IMR-90 (cell line): ENCODE measurements around the gene FAM234B. TPM values are rescaled to one million over a fixed set of nuclear protein-coding genes. Genes with fewer than 3 reads are reported as not detected.

ENCODE experiments used
- ATAC-seq: fragments of 200-7000 bp; cut with Tn5 transposase; 2 replicates; pipeline ENCODE4 v1.9.1; 2020; ENCODE audit warnings: low read depth, mild to moderate bottlenecking, moderate library complexity
- BruUV-seq: library from RNA; stranded (reverse); fragments of 400-500 nt; replicated peaks from 2 replicates; lab custom pipeline; 2021; lab: Mats Ljungman, UMichigan
- CTCF ChIA-PET: fragments of 300-600 bp; formaldehyde crosslinking; extraction: SDS; loops from one replicate; lab custom pipeline; 2021; ENCODE audit warnings: antibody characterized with exemption; lab: Yijun Ruan, JAX
- POLR2A ChIA-PET: fragments of 300-600 bp; sonication (Branson Sonifier 250); formaldehyde crosslinking; loops from one replicate; lab custom pipeline; 2022; ENCODE audit warnings: antibody characterized with exemption; ENCODE audit not compliant: unreplicated experiment; lab: Charles Lee
- DNase-seq: peaks from one replicate; pipeline ENCODE4 v3.0.0; 2013
- H2AFZ ChIP-seq: replicated peaks from 2 replicates; pipeline ENCODE3; 2013; ENCODE audit warnings: low read length, mild to moderate bottlenecking; ENCODE audit not compliant: poor library complexity
- H2AK5ac ChIP-seq: 2 replicates; pipeline ENCODE4 v1.6.1; 2013; ENCODE audit warnings: low read depth, low read length, inconsistent platforms
- H2AK9ac ChIP-seq: replicated peaks from 2 replicates; pipeline ENCODE3; 2013; ENCODE audit warnings: mild to moderate bottlenecking, low read depth, low read length, moderate library complexity; ENCODE audit not compliant: poor library complexity
- H2BK120ac ChIP-seq: 2 replicates; pipeline ENCODE4 v1.6.1; 2013; ENCODE audit warnings: low read depth, low read length, inconsistent platforms
- H2BK15ac ChIP-seq: 3 replicates; pipeline ENCODE4 v1.6.1; 2013; ENCODE audit warnings: low read depth, low read length, inconsistent platforms
- H2BK20ac ChIP-seq: 2 replicates; pipeline ENCODE4 v1.6.1; 2013; ENCODE audit warnings: low read depth, mild to moderate bottlenecking, inconsistent platforms, low read length, moderate library complexity
- H2BK5ac ChIP-seq: 2 replicates; pipeline ENCODE4 v1.6.1; 2013; ENCODE audit warnings: mild to moderate bottlenecking, low read depth, low read length, inconsistent platforms; ENCODE audit not compliant: poor library complexity, severe bottlenecking
- H3K14ac ChIP-seq: replicated peaks from 2 replicates; pipeline ENCODE4 v1.6.1; 2013; ENCODE audit warnings: low read depth, low read length, inconsistent platforms
- H3K18ac ChIP-seq: 2 replicates; pipeline ENCODE4 v1.6.1; 2013; ENCODE audit warnings: low read depth, low read length, control low read depth
- H3K23ac ChIP-seq: 2 replicates; pipeline ENCODE4 v1.6.1; 2013; ENCODE audit warnings: low read depth, low read length, inconsistent platforms
- H3K27ac ChIP-seq: 2 replicates; pipeline ENCODE4 v1.5.1; 2013; ENCODE audit warnings: mild to moderate bottlenecking, control low read depth, low read length; ENCODE audit not compliant: insufficient read depth
- H3K27me3 ChIP-seq: 2 replicates; pipeline ENCODE4 v1.6.1; 2013; ENCODE audit warnings: low read length; ENCODE audit not compliant: control insufficient read depth, insufficient read depth
- H3K36me3 ChIP-seq: 2 replicates; pipeline ENCODE4 v1.6.1; 2013; ENCODE audit warnings: low read length, mixed read lengths; ENCODE audit not compliant: control insufficient read depth, insufficient read depth
- H3K4ac ChIP-seq: 2 replicates; pipeline ENCODE4 v1.6.1; 2013; ENCODE audit warnings: low read depth, low read length, inconsistent platforms
- H3K4me1 ChIP-seq: 2 replicates; pipeline ENCODE4 v1.6.1; 2013; ENCODE audit warnings: low read length, mixed read lengths; ENCODE audit not compliant: control insufficient read depth, insufficient read depth
- H3K4me2 ChIP-seq: 2 replicates; pipeline ENCODE4 v1.6.1; 2013; ENCODE audit warnings: low read depth, mild to moderate bottlenecking, control low read depth, low read length, moderate library complexity
- H3K4me3 ChIP-seq: 2 replicates; pipeline ENCODE4 v1.5.1; 2013; ENCODE audit warnings: low read depth, mild to moderate bottlenecking, control low read depth, low read length, moderate library complexity; ENCODE audit not compliant: insufficient read depth
- H3K56ac ChIP-seq: 2 replicates; pipeline ENCODE4 v1.6.1; 2013; ENCODE audit warnings: low read length, inconsistent platforms; ENCODE audit not compliant: insufficient read depth; ENCODE audit errors: extremely low read depth
- H3K79me1 ChIP-seq, 2 experiments: 2 replicates each; pipeline ENCODE4 v1.6.1; 2013; ENCODE audit warnings: low read length in 2 of 2, inconsistent platforms in 1 of 2, low read depth in 1 of 2
- H3K9ac ChIP-seq: 2 replicates; pipeline ENCODE4 v1.6.1; 2013; ENCODE audit warnings: low read depth, low read length, control low read depth
- H3K9me1 ChIP-seq: 2 replicates; pipeline ENCODE4 v1.6.1; 2013; ENCODE audit warnings: low read length, inconsistent platforms; ENCODE audit not compliant: insufficient read depth
- H3K9me3 ChIP-seq: 2 replicates; pipeline ENCODE4 v1.6.1; 2013; ENCODE audit warnings: low read length; ENCODE audit not compliant: control insufficient read depth, insufficient read depth
- H4K20me1 ChIP-seq: 2 replicates; pipeline ENCODE4 v1.6.1; 2013; ENCODE audit warnings: low read length, inconsistent platforms; ENCODE audit not compliant: insufficient read depth
- H4K5ac ChIP-seq: 2 replicates; pipeline ENCODE4 v1.6.1; 2013; ENCODE audit warnings: mild to moderate bottlenecking, low read depth, low read length, control low read depth
- H4K8ac ChIP-seq, 2 experiments: 2 replicates each; pipeline ENCODE4 v1.6.1; 2013; ENCODE audit warnings: low read depth in 2 of 2, low read length in 2 of 2, control low read depth in 1 of 2, inconsistent platforms in 1 of 2
- H4K91ac ChIP-seq: 2 replicates; pipeline ENCODE4 v1.6.1; 2013; ENCODE audit warnings: low read depth, low read length, inconsistent platforms; ENCODE audit not compliant: insufficient read depth
- BHLHE40 ChIP-seq: fragments of 150-350 bp; IDR thresholded peaks from 2 replicates; pipeline ENCODE4 v1.6.1; 2016; ENCODE audit warnings: mild to moderate bottlenecking, low read depth, low read length
- CHD1 ChIP-seq: IDR thresholded peaks from 2 replicates; pipeline ENCODE4 v1.6.1; 2012; ENCODE audit warnings: low read depth, low read length, improper control_type of control experiment
- FOS ChIP-seq: fragments of 150-350 bp; IDR thresholded peaks from 2 replicates; pipeline ENCODE4 v1.6.1; 2016; ENCODE audit warnings: low read depth, low read length
- POLR2A ChIP-seq: IDR thresholded peaks from 2 replicates; pipeline ENCODE4 v1.6.1; 2012; ENCODE audit warnings: mild to moderate bottlenecking, low read depth, low read length
- RCOR1 ChIP-seq: IDR thresholded peaks from 2 replicates; pipeline ENCODE4 v1.6.1; 2012; ENCODE audit warnings: mild to moderate bottlenecking, low read length, improper control_type of control experiment; ENCODE audit not compliant: insufficient replicate concordance
- RFX5 ChIP-seq: IDR thresholded peaks from 2 replicates; pipeline ENCODE4 v1.8.0; 2012; ENCODE audit warnings: low read depth, mild to moderate bottlenecking, low read length, moderate library complexity
- USF2 ChIP-seq: fragments of 150-350 bp; IDR thresholded peaks from 2 replicates; pipeline ENCODE4 v1.6.1; 2017; ENCODE audit warnings: mild to moderate bottlenecking, antibody characterized with exemption, low read length, low read depth
- WGBS, 2 experiments: methylation state at CpG; one replicate each; pipeline versions ENCODE4 v1.1.5 to v1.1.7; 2013; ENCODE audit warnings: missing lambda C conversion rate in 2 of 2; ENCODE audit not compliant: insufficient read length in 1 of 2; ENCODE audit errors: extremely low coverage in 2 of 2; 5-methylcytosine and 5-hydroxymethylcytosine counted together
- dilution Hi-C: fragments of 300-500 bp; cut with HindIII; formaldehyde crosslinking; loops from one replicate; pipeline ENCODE4 v1.14.3; 2018; ENCODE audit warnings: low sequenced_read_pairs; ENCODE audit not compliant: unreplicated experiment
- in situ Hi-C: fragments of 300-500 bp; cut with MboI; formaldehyde crosslinking; loops from 3 replicates; pipeline ENCODE4 v1.14.3; 2019; ENCODE audit warnings: low sequenced_read_pairs, inconsistent platforms, mixed read lengths
- intact Hi-C: fragments of 100-400 bp; cut with micrococcal nuclease; formaldehyde crosslinking; loops from 2 replicates; pipeline ENCODE4 v1.10.0; 2022
- polyA plus RNA-seq, 3 experiments: library from polyadenylated mRNA; depleted of rRNA; stranded (reverse); fragments of >200 nt; gene quantifications; 2 replicates each; pipeline ENCODE4 v1.2.3, GENCODE V29; 2012; ENCODE audit warnings: low replicate concordance in 1 of 3
- total RNA-seq: library from RNA; depleted of rRNA; stranded (reverse); fragments of >200 nt; gene quantifications from 2 replicates; pipeline ENCODE4 v1.2.3, GENCODE V29; 2012

The FAM234B gene
- total and polyA plus RNA-seq, 2 of the 4 experiments (the other 2 are of a cell fraction), result 3.6 to 8.6 TPM

GRCh38 chr12:13099844-13100604, 55.8 kb downstream of the FAM234B start:
- DNase-seq (no peak), ATAC-seq (no peak)
- intact Hi-C loops, result loop anchor here (2.0 to 5.0 kb wide), 2 partner anchors 99 to 313 kb away; partner anchors contain the start of genes APOLD1 and HEBP1
- peak overlapping the region; percentile 96 for H3K23ac ChIP-seq
- WGBS, 2 experiments, result no CpG with 5 or more reads among the region's 10 CpGs
- POLR2A ChIA-PET, result interaction anchor here (0.6 to 1.0 kb wide), 3 partner anchors 96 to 112 kb away, joined by 3 to 10 read pairs (median 4); partner anchors contain the start of gene EMP1
- H4K8ac ChIP-seq, result peak overlapping the region; percentile 96
- H4K5ac ChIP-seq, result peak overlapping the region; percentile 90
- CTCF ChIA-PET, result interaction anchor here (1.0 to 2.5 kb wide), 3 partner anchors 79 to 156 kb away, joined by 3 to 19 read pairs (median 4); no protein-coding TSS in a partner anchor
- H3K27ac ChIP-seq, result peak overlapping the region; percentile 88
- no peak overlapping the region for H3K4me3 ChIP-seq
- peak overlapping the region; percentile 99 for H2BK120ac ChIP-seq
- H2BK15ac ChIP-seq, result peak overlapping the region; percentile 87
- peak overlapping the region; percentile 95 for H4K91ac ChIP-seq
- H2AK9ac ChIP-seq, result peak overlapping the region; percentile 73
- no peaks in the 10 kb centered on the region for H3K9me3 ChIP-seq
- H2BK5ac ChIP-seq, result peak overlapping the region; percentile 76
- peak overlapping the region; percentile 76 for H3K4me2 ChIP-seq
- no peaks in the 10 kb centered on the region for H4K20me1 ChIP-seq
- H3K9me1 ChIP-seq, result peaks cover 19% of the 10 kb centered on the region
- dilution Hi-C loops, result no loop called here
- H3K4ac ChIP-seq, result peak overlapping the region; percentile 98
- no peak for TF ChIP-seq CHD1
- no peak for TF ChIP-seq RFX5
- no peak for TF ChIP-seq POLR2A
- TF ChIP-seq USF2, result no peak
- TF ChIP-seq BHLHE40, result no peak
- no peak for TF ChIP-seq RCOR1
- no peak for TF ChIP-seq FOS
- no TSS peak for BruUV-seq
- H3K14ac ChIP-seq, result peak overlapping the region; percentile 98
- H3K4me1 ChIP-seq, result peaks cover 44% of the 10 kb centered on the region
- H2BK20ac ChIP-seq, result peak overlapping the region; percentile 97
- H3K18ac ChIP-seq, result peak overlapping the region; percentile 88
- H3K56ac ChIP-seq, result peak overlapping the region; percentile 95
- peaks cover 0 to 24% of the 10 kb centered on the region in 2 experiments; a peak in 2 of 4 replicates for H3K79me1 ChIP-seq
- H3K36me3 ChIP-seq, result no peaks in the 10 kb centered on the region
- in situ Hi-C loops, result loop anchor here (5.0 to 10.0 kb wide), 2 partner anchors 112 to 185 kb away; no protein-coding TSS in a partner anchor
- H2AFZ ChIP-seq, result no peak overlapping the region
- H2AK5ac ChIP-seq, result peak overlapping the region; percentile 97
- H3K9ac ChIP-seq, result peak overlapping the region; percentile 80; the same call in 1 of the 2 replicates
- no peaks in the 10 kb centered on the region for H3K27me3 ChIP-seq
